OCI-LY7 (cell line): Measurements from ENCODE around the gene GDF2. TPM values are rescaled to one million over a fixed set of nuclear protein-coding genes. Genes with fewer than 3 reads are reported as not detected.

Experiments used
- BruUV-seq: library from RNA; stranded (reverse); fragments of 400-500 nt; replicated peaks from 2 replicates; lab custom pipeline; 2021; lab: Mats Ljungman, UMichigan
- CTCF ChIA-PET: fragments of 300-600 bp; sonication (Branson Sonifier 250); formaldehyde crosslinking; loops from one replicate; lab custom pipeline; 2022; ENCODE audit warnings: antibody characterized with exemption; ENCODE audit not compliant: unreplicated experiment; lab: Charles Lee
- POLR2A ChIA-PET: fragments of 300-600 bp; sonication (Branson Sonifier 250); formaldehyde crosslinking; loops from one replicate; lab custom pipeline; 2022; ENCODE audit warnings: antibody characterized with exemption; lab: Charles Lee
- DNase-seq: peaks from one replicate; pipeline ENCODE4 v3.0.0-alpha.2; 2015; ENCODE audit warnings: low spot score
- H2AFZ ChIP-seq: fragments of 200-600 bp; sonication (generic), shearing (Covaris generic); 2 replicates; pipeline ENCODE4 v1.6.1; 2014; ENCODE audit warnings: mild to moderate bottlenecking, antibody characterized with exemption, low read length, moderate library complexity
- H3K27ac ChIP-seq: fragments of 200-600 bp; sonication (generic); 2 replicates; pipeline ENCODE4 v1.5.1; 2014; ENCODE audit warnings: mixed run types, low read depth, mild to moderate bottlenecking, moderate library complexity, low read length, inconsistent platforms; ENCODE audit not compliant: poor library complexity, severe bottlenecking
- H3K36me3 ChIP-seq: fragments of 200-600 bp; sonication (generic); 2 replicates; pipeline ENCODE4 v1.6.1; 2014; ENCODE audit warnings: mild to moderate bottlenecking, antibody characterized with exemption, low read length, moderate library complexity, mixed read lengths; ENCODE audit not compliant: insufficient read depth
- H3K4me1 ChIP-seq: fragments of 200-600 bp; sonication (generic); 2 replicates; pipeline ENCODE4 v1.5.1; 2014; ENCODE audit warnings: mild to moderate bottlenecking, low read length; ENCODE audit not compliant: insufficient read depth, poor library complexity, severe bottlenecking
- H3K4me2 ChIP-seq: fragments of 200-600 bp; sonication (generic); 2 replicates; pipeline ENCODE4 v1.6.1; 2014; ENCODE audit warnings: mild to moderate bottlenecking, low read length
- H3K4me3 ChIP-seq: fragments of 200-600 bp; sonication (generic); 2 replicates; pipeline ENCODE4 v1.5.1; 2014; ENCODE audit warnings: mild to moderate bottlenecking, low read depth, low read length; ENCODE audit not compliant: poor library complexity, severe bottlenecking
- H3K79me2 ChIP-seq: fragments of 200-600 bp; sonication (generic); 2 replicates; pipeline ENCODE4 v1.6.1; 2016; ENCODE audit warnings: low read depth, mild to moderate bottlenecking, low read length, moderate library complexity, mixed read lengths; ENCODE audit not compliant: insufficient read depth
- H3K9me2 ChIP-seq: fragments of 200-600 bp; sonication (generic); 2 replicates; pipeline ENCODE4 v1.6.1; 2016; ENCODE audit warnings: mild to moderate bottlenecking, low read length, mixed read lengths; ENCODE audit not compliant: insufficient read depth
- H3K9me3 ChIP-seq: fragments of 200-600 bp; sonication (generic); 2 replicates; pipeline ENCODE4 v1.6.1; 2014; ENCODE audit warnings: mild to moderate bottlenecking, mixed run types, low read length, mixed read lengths
- H4K20me1 ChIP-seq: fragments of 200-600 bp; sonication (generic); 2 replicates; pipeline ENCODE4 v1.6.1; 2014; ENCODE audit warnings: mild to moderate bottlenecking, antibody characterized with exemption, low read length, moderate library complexity, mixed read lengths; ENCODE audit not compliant: insufficient read depth
- CTCF ChIP-seq: fragments of 200-600 bp; sonication (generic); conservative IDR thresholded peaks from 2 replicates; pipeline ENCODE4 v1.5.1; 2014; ENCODE audit warnings: mild to moderate bottlenecking, antibody characterized with exemption, low read length, moderate library complexity, mixed read lengths
- EZH2phosphoT487 ChIP-seq: fragments of 200-600 bp; sonication (generic); IDR thresholded peaks from 2 replicates; pipeline ENCODE4 v1.6.1; 2018; ENCODE audit warnings: low read depth, borderline replicate concordance, mild to moderate bottlenecking, mixed run types, antibody characterized with exemption, low read length, moderate library complexity, mixed read lengths
- intact Hi-C: fragments of 100-400 bp; cut with micrococcal nuclease; formaldehyde crosslinking; loops from one replicate; pipeline ENCODE4 v1.10.0; 2022; ENCODE audit not compliant: unreplicated experiment
- total RNA-seq, 2 experiments: library from RNA; depleted of rRNA in 1 of 2; stranded (reverse); fragments of >200 nt in 1 of 2; shearing (Covaris generic) in 1 of 2; gene quantifications; 2 replicates each; pipeline ENCODE4 v1.2.3, GENCODE V29; 2014 to 2022

The GDF2 gene
- total RNA-seq, 2 experiments from 2014 or later = not detected

GRCh38 chr10:47332371-47332770, 10.1 kb downstream of the GDF2 start:
- no peaks in the 10 kb centered on the region for H3K9me3 ChIP-seq
- H3K4me1 ChIP-seq = no peaks in the 10 kb centered on the region
- H3K4me2 ChIP-seq = no peak overlapping the region
- DNase-seq = no peak
- H3K4me3 ChIP-seq = no peak overlapping the region
- BruUV-seq = no TSS peak
- H3K27ac ChIP-seq = no peak overlapping the region
- no peaks in the 10 kb centered on the region for H3K79me2 ChIP-seq
- H3K9me2 ChIP-seq = no peaks in the 10 kb centered on the region
- no peaks in the 10 kb centered on the region for H4K20me1 ChIP-seq
- H3K36me3 ChIP-seq = no peaks in the 10 kb centered on the region
- CTCF ChIA-PET = no interaction called here
- POLR2A ChIA-PET = no interaction called here
- TF ChIP-seq EZH2phosphoT487 = no peak
- no peak for TF ChIP-seq CTCF
- intact Hi-C loops = no loop called here
- H2AFZ ChIP-seq = no peak overlapping the region

GRCh38 chr10:47332946-47333345, 10.7 kb downstream of the GDF2 start:
- CTCF ChIA-PET = no interaction called here
- intact Hi-C loops = no loop called here

More at GRCh38 chr10:47332946-47333345, 10.7 kb downstream of the GDF2 start:
- no peak overlapping the region for H2AFZ ChIP-seq
- no peaks in the 10 kb centered on the region for H4K20me1 ChIP-seq
- no peak overlapping the region for H3K4me2 ChIP-seq
- no peaks in the 10 kb centered on the region for H3K4me1 ChIP-seq
- DNase-seq = no peak
- no peak overlapping the region for H3K4me3 ChIP-seq
- no peaks in the 10 kb centered on the region for H3K36me3 ChIP-seq
- no TSS peak for BruUV-seq
- no peak overlapping the region for H3K27ac ChIP-seq
- no peaks in the 10 kb centered on the region for H3K9me3 ChIP-seq
- no peaks in the 10 kb centered on the region for H3K9me2 ChIP-seq
- POLR2A ChIA-PET = no interaction called here
- no peak for TF ChIP-seq CTCF
- no peak for TF ChIP-seq EZH2phosphoT487
- no peaks in the 10 kb centered on the region for H3K79me2 ChIP-seq
